Smooth muscle cell (in vitro differentiated cells): ENCODE data around the gene PCSK4. TPM values are rescaled to one million over a fixed set of nuclear protein-coding genes. Genes with fewer than 3 reads are reported as not detected.
"Not testable (repeated sequence)": the region's sequence is repeated elsewhere in the genome, so short reads cannot be mapped to it uniquely, and the experiment has no call there.

Source experiments
- DNase-seq: peaks from one replicate; lab custom pipeline; 2025; ENCODE audit not compliant: unreplicated experiment; lab: John Stamatoyannopoulos, UW
- H2AFZ ChIP-seq: fragments of 200-600 bp; sonication (generic); 2 replicates; pipeline ENCODE4 v1.6.0; 2016; ENCODE audit warnings: antibody characterized with exemption, low read depth, mild to moderate bottlenecking
- H3F3A ChIP-seq: fragments of 200-600 bp; sonication (generic); 2 replicates; pipeline ENCODE4 v1.6.0; 2017; ENCODE audit warnings: antibody characterized with exemption, low read depth
- H3K27ac ChIP-seq: fragments of 200-600 bp; sonication (generic); 2 replicates; pipeline ENCODE4 v1.5.1; 2016; ENCODE audit warnings: low read depth, mild to moderate bottlenecking
- H3K27me3 ChIP-seq: fragments of 200-600 bp; sonication (generic); 2 replicates; pipeline ENCODE4 v1.6.1; 2016; ENCODE audit warnings: low read depth, mild to moderate bottlenecking
- H3K36me3 ChIP-seq: fragments of 200-600 bp; sonication (generic); 2 replicates; pipeline ENCODE4 v1.5.1; 2016; ENCODE audit warnings: low read depth
- H3K4me1 ChIP-seq: fragments of 200-600 bp; sonication (generic); 2 replicates; pipeline ENCODE4 v1.5.1; 2016; ENCODE audit warnings: low read depth
- H3K4me2 ChIP-seq: fragments of 200-600 bp; sonication (generic); 2 replicates; pipeline ENCODE4 v1.6.0; 2016; ENCODE audit warnings: mild to moderate bottlenecking
- H3K4me3 ChIP-seq: fragments of 200-600 bp; sonication (generic); 2 replicates; pipeline ENCODE4 v1.5.1; 2016; ENCODE audit warnings: mild to moderate bottlenecking
- H3K79me2 ChIP-seq: fragments of 200-600 bp; sonication (generic); 2 replicates; pipeline ENCODE4 v1.6.0; 2016; ENCODE audit warnings: low read depth, mild to moderate bottlenecking
- H3K9ac ChIP-seq: fragments of 200-600 bp; sonication (generic); 2 replicates; pipeline ENCODE4 v1.6.0; 2016; ENCODE audit warnings: low read depth
- H3K9me3 ChIP-seq: fragments of 200-600 bp; sonication (generic); replicated peaks from 2 replicates; pipeline ENCODE4 v1.5.1; 2016; ENCODE audit warnings: low read depth
- H4K20me1 ChIP-seq: fragments of 200-600 bp; sonication (generic); 2 replicates; pipeline ENCODE4 v1.6.0; 2016; ENCODE audit warnings: low read depth
- WGBS: methylation state at CpG from one replicate; pipeline ENCODE4 v1.1.7; 2016; ENCODE audit warnings: low lambda C conversion rate; 5-methylcytosine and 5-hydroxymethylcytosine counted together
- polyA plus RNA-seq: library from polyadenylated mRNA; unstranded; fragments of >200 nt; fragmentation: Nextera tagmentation; extraction: Ambion mirVana; gene quantifications from 2 replicates; pipeline ENCODE4 v1.2.1, GENCODE V29; 2016
- total RNA-seq: library from RNA; depleted of rRNA; stranded (reverse); fragments of >200 nt; gene quantifications from 2 replicates; pipeline ENCODE4 v1.2.3, GENCODE V29; 2014
- TF ChIP-seq, protein P1 (sequence below): fragments of 200-600 bp; sonication (generic); IDR thresholded peaks from 2 replicates; pipeline ENCODE4 v1.5.1; 2017; ENCODE audit warnings: borderline replicate concordance, mild to moderate bottlenecking, antibody characterized with exemption; ENCODE audit not compliant: insufficient read depth, poor library complexity, severe bottlenecking

The PCSK4 gene
- total and polyA plus RNA-seq, 2 experiments from 2014 or later: 1.7 to 8.7 TPM

DNA sequence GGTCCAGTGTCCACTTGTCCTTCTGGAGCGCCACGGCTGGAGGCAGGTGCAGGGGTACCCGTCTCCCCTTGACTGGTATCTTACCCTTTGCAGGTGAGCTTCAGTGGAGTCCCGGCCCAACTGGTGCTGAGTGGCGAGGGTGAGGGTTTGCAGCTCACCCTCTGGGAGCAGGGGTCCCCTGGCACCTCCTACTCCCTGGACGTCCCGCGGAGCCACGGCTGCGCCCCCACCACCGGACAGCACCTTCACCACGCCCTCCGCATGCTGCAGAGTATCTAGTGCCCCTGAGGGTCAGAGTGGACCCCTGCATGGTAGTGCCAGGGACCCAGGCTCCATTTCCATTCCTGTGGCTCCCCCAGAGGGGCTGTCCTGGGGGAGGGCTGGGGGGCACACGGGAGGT is 44.8 kb upstream of the PCSK4 start:
- H3K9ac ChIP-seq: no peak overlapping the region
- no peaks in the 10 kb centered on the region for H3F3A ChIP-seq
- no peaks in the 10 kb centered on the region for H3K27me3 ChIP-seq
- H2AFZ ChIP-seq: no peak overlapping the region
- H3K4me2 ChIP-seq: no peak overlapping the region
- no peaks in the 10 kb centered on the region for H3K4me1 ChIP-seq
- TF ChIP-seq, protein P1, sequence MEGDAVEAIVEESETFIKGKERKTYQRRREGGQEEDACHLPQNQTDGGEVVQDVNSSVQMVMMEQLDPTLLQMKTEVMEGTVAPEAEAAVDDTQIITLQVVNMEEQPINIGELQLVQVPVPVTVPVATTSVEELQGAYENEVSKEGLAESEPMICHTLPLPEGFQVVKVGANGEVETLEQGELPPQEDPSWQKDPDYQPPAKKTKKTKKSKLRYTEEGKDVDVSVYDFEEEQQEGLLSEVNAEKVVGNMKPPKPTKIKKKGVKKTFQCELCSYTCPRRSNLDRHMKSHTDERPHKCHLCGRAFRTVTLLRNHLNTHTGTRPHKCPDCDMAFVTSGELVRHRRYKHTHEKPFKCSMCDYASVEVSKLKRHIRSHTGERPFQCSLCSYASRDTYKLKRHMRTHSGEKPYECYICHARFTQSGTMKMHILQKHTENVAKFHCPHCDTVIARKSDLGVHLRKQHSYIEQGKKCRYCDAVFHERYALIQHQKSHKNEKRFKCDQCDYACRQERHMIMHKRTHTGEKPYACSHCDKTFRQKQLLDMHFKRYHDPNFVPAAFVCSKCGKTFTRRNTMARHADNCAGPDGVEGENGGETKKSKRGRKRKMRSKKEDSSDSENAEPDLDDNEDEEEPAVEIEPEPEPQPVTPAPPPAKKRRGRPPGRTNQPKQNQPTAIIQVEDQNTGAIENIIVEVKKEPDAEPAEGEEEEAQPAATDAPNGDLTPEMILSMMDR: no peak
- no peak for DNase-seq
- no peaks in the 10 kb centered on the region for H4K20me1 ChIP-seq
- no peak overlapping the region for H3K4me3 ChIP-seq
- no peaks in the 10 kb centered on the region for H3K9me3 ChIP-seq
- H3K36me3 ChIP-seq: no peaks in the 10 kb centered on the region
- no peaks in the 10 kb centered on the region for H3K79me2 ChIP-seq
- WGBS: 82% methylated on average over 14 of the region's 14 CpGs
- H3K27ac ChIP-seq: no peak overlapping the region

DNA sequence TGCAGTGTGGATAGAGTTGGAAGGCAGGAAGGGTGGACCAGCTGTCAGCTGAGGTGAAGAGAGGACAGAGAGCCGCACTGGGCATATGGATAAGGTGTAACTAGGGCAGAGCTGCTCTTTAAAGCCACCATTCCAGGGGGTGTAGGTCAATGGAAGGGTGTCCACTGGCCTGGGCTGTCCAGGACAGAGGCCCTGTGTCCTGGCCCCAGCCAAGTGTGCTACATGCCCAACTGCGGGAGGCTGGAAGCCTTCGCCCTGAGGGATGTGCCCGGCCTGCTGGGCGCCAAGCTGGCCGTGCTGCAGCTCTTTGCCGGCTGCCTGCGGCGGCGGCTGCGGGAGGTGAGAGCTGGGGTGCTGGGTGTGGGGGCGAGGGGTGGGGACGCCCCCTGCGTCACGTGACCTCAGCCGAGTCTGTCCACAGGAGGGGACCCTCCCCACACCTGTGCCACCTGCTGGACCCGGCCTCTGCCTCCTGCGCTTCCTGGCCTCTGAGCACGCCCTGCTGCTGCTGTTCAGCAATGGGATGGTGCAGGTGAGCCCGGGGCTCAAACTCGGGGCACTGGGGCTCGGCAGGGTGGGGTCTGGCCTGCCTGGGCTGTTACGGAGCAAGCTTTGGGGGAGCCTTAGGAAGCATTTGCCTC is 43.5 kb upstream of the PCSK4 start:
- H3K27me3 ChIP-seq: no peaks in the 10 kb centered on the region
- H3F3A ChIP-seq: no peaks in the 10 kb centered on the region
- no peaks in the 10 kb centered on the region for H4K20me1 ChIP-seq
- no peak overlapping the region for H3K4me3 ChIP-seq
- no peaks in the 10 kb centered on the region for H3K4me1 ChIP-seq
- TF ChIP-seq, protein P1: no peak
- H3K36me3 ChIP-seq: no peaks in the 10 kb centered on the region
- H2AFZ ChIP-seq: no peak overlapping the region
- H3K27ac ChIP-seq: no peak overlapping the region
- H3K9me3 ChIP-seq: no peaks in the 10 kb centered on the region
- 86% methylated on average over 16 of the region's 23 CpGs for WGBS
- no peak for DNase-seq
- no peak overlapping the region for H3K4me2 ChIP-seq
- no peaks in the 10 kb centered on the region for H3K79me2 ChIP-seq
- no peak overlapping the region for H3K9ac ChIP-seq

DNA sequence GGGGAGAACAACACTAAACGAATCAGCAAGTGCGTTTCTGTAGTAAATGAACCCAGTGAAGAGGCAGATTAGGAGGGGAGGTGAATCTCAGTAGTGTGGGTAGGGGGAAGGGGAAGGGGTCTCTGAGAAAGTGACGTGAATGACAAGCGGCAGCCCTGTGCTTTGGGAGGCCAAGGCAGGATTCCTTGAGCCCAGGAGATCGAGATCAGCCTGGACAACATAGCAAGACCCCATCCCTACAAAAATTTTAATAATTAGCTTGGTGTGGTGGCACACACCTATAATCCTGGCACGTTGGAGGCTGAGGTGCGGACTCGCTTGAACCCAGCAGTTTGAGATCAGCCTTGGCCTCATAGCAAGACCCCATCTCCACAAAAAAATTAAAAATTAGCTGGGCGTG is 41.9 kb upstream of the PCSK4 start:
- Histone ChIP-seq H4K20me1 (no peaks in the 10 kb centered on the region), H3K36me3 (no peaks in the 10 kb centered on the region), H3K27me3 (no peaks in the 10 kb centered on the region), H3K9ac (no peak overlapping the region), H3K27ac (no peak overlapping the region), H3K4me1 (no peaks in the 10 kb centered on the region), H3F3A (no peaks in the 10 kb centered on the region), H3K79me2 (no peaks in the 10 kb centered on the region), H3K4me2 (no peak overlapping the region), H2AFZ (no peak overlapping the region), H3K9me3 (no peaks in the 10 kb centered on the region), H3K4me3 (no peak overlapping the region)
- TF ChIP-seq, protein P1: no peak
- DNase-seq: no peak
- WGBS: 92% methylated on average over 9 of the region's 9 CpGs

DNA sequence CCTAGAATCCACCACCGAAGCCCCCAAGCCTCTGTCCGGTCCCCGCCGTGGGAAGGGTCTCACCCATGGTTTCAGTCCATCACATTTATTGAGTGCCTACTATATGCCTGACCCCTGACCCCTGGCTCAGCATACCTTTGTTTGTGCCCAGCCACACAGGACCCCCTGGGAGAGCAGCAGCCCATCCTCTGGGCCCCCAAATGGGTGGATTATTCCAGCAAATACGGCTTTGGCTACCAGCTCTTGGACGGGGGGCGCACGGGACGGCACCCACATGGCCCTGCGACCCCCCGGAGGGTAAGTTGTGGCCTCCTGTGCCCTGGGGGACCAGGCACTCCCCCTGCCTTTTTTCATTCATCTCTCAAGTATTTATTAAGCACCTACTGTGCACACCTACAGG is 41.4 kb upstream of the PCSK4 start:
- H4K20me1 ChIP-seq: no peaks in the 10 kb centered on the region
- H3K27ac ChIP-seq: no peak overlapping the region
- H3K36me3 ChIP-seq: no peaks in the 10 kb centered on the region
- H3K4me1 ChIP-seq: no peaks in the 10 kb centered on the region
- no peaks in the 10 kb centered on the region for H3F3A ChIP-seq
- no peak overlapping the region for H3K9ac ChIP-seq
- no peak for DNase-seq
- H3K9me3 ChIP-seq: no peaks in the 10 kb centered on the region
- H3K4me2 ChIP-seq: no peak overlapping the region
- no peak overlapping the region for H2AFZ ChIP-seq
- H3K27me3 ChIP-seq: no peaks in the 10 kb centered on the region
- 95% methylated on average over 11 of the region's 11 CpGs for WGBS
- H3K79me2 ChIP-seq: no peaks in the 10 kb centered on the region
- no peak overlapping the region for H3K4me3 ChIP-seq
- TF ChIP-seq, protein P1: no peak

DNA sequence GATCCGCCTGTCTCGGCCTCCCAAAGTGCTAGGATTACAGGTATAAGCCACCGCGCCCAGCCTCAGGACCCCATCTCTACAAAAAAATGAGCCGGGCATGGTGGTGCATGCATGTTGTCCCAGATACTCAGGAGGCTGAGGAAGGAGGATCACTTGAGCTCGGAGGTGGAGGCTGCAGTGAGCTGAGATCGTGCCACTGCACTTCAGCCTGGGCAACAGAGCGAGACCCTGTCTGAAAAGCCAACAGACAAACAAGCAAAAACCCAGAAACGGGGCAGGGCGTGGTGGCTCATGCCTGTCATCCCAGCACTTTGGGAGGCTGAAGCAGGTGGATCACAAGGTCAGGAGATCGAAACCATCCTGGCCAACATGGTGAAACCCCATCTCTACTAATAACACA is 40.7 kb upstream of the PCSK4 start:
- H3K9ac ChIP-seq, H3K9me3 ChIP-seq: not testable (repeated sequence)

More for the DNA sequence above, 40.7 kb upstream of the PCSK4 start:
- WGBS: 90% methylated on average over 11 of the region's 11 CpGs
- not testable (repeated sequence) for H3K4me1 ChIP-seq, H3K36me3 ChIP-seq, H3K79me2 ChIP-seq, DNase-seq, H3K27ac ChIP-seq, H3K4me3 ChIP-seq, H4K20me1 ChIP-seq, H3K4me2 ChIP-seq, H3F3A ChIP-seq, H2AFZ ChIP-seq, H3K27me3 ChIP-seq
